ENCODE measurements around the gene CEP112.
"Not testable (repeated sequence)": the region's sequence is repeated elsewhere in the genome, so short reads cannot be mapped to it uniquely, and the experiment has no call there.

The CEP112 gene

GRCh38 chr17:65885541-65886312, 306.2 kb downstream of the CEP112 start:
- no peak for DNase-seq (ENCODE audit: low spot score)

- no peak for DNase-seq (ENCODE audit: low spot score)
Observed at GRCh38 chr17:65876985-65877384, 314.9 kb downstream of the CEP112 start.

- no peak for DNase-seq (ENCODE audit: low spot score)
Observed at GRCh38 chr17:65868881-65869280, 323.1 kb downstream of the CEP112 start.

DNA sequence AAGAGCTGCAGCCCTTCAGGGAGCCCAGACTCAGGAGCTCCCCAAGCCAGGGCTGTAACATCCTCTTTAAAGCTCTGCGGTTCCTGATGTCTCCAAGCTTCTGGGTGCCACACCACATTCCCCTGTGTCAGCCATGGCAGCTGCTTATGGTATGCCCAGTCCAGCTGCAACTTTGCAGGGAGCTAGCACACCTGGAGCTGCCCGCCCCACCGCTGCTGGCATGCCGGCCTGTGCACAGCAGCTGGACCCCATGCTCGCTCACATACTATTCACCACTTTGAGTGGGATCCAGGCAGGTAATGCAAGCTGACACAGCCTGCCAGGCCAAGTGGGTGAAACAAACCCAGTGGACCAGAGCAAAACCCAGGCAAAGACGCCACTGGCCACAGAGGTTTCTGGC, 324.9 kb downstream of the CEP112 start:
- no peak for DNase-seq (ENCODE audit: low spot score)

GRCh38 chr17:65865715-65866425, 326.1 kb downstream of the CEP112 start:
- DNase-seq (ENCODE audit: low spot score), result no peak

GRCh38 chr17:65864394-65864793, 327.5 kb downstream of the CEP112 start:
- DNase-seq (ENCODE audit: low spot score), result no peak

DNA sequence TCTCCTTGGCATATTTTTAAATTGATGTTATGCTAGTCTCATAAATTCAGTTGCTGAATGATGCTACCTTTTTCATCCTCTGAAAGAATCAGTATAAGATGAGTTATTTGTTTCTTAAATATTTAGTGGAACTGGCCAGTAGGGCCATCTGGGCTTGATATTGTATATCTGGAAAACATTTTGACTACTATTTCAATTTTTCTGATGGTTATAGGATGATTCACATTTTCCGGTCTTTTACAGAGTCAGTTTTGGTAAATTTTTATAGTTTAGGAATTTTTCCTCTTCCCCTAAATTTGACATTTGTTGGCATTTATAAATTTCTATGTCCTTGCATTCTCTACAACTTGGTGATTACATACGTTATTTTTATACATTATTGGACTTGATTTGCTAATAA, 334.2 kb downstream of the CEP112 start:
- DNase-seq (ENCODE audit: low spot score), result no peak

- no peak for DNase-seq (ENCODE audit: low spot score)
Observed at GRCh38 chr17:65856865-65857264, 335.1 kb downstream of the CEP112 start.

DNA sequence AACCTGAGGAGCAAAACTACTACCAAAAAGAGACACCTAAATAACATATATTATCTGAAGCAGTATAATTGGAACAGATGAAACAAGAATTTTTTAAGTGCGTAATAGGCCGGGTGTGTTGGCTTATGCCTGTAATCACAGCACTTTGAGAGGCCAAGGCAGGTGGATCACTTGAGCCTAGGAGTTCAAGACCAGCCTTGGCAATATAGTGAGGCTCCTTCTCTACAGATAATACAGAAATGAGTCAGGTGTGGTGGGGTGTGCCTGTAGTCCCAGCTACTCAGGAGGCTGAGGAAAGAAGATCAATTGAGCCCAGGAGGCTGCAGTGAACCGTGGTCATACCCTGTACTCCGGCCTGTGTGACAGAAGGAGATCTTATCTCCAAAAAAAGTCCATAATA, 336.3 kb downstream of the CEP112 start:
- no peak for DNase-seq (ENCODE audit: low spot score)

- no peak for DNase-seq (ENCODE audit: low spot score)
Observed at GRCh38 chr17:65855245-65855644, 336.7 kb downstream of the CEP112 start.

DNA sequence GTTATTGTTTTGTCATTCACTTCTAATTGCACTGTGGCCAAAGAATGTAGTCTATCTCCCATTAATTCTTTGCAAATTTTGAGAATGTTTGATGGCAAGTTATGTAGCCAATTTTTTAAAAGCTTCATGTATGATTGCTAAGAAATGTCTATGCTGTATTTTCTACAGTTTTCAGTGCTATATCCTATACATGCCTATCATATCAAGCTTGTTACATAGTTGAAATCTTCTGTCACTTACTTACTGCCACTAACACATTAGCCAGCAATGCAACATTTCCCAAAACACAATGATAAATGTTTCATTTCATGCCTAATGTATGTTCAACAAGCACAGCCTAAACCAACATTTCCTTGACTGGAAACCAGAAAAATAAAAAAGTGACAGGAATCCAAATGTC, 338.1 kb downstream of the CEP112 start:
- DNase-seq (ENCODE audit: low spot score), result no peak

- DNase-seq (ENCODE audit: low spot score), result no peak
Observed at GRCh38 chr17:65852911-65853310, 339.0 kb downstream of the CEP112 start.

GRCh38 chr17:65851965-65852736, 339.8 kb downstream of the CEP112 start:
- no peak for DNase-seq (ENCODE audit: low spot score)

GRCh38 chr17:65850486-65850885, 341.4 kb downstream of the CEP112 start:
- DNase-seq (ENCODE audit: low spot score), result no peak

- DNase-seq (ENCODE audit: low spot score), result no peak
Observed at GRCh38 chr17:65848751-65849150, 343.2 kb downstream of the CEP112 start.

GRCh38 chr17:65841089-65841488, 350.8 kb downstream of the CEP112 start:
- DNase-seq (ENCODE audit: low spot score), result no peak

- not testable (repeated sequence) for DNase-seq (ENCODE audit: low spot score)
Observed at GRCh38 chr17:65837232-65837631, 354.7 kb downstream of the CEP112 start.

- DNase-seq (ENCODE audit: low spot score), result no peak
Observed at GRCh38 chr17:65833214-65833613, 358.7 kb downstream of the CEP112 start.

GRCh38 chr17:65830356-65830755, 361.6 kb downstream of the CEP112 start:
- DNase-seq (ENCODE audit: low spot score), result no peak

- DNase-seq (ENCODE audit: low spot score), result not testable (repeated sequence)
Observed at GRCh38 chr17:65826577-65826976, 365.4 kb downstream of the CEP112 start.

GRCh38 chr17:65824901-65825300, 367.0 kb downstream of the CEP112 start:
- DNase-seq (ENCODE audit: low spot score), result no peak

GRCh38 chr17:65823713-65824112, 368.2 kb downstream of the CEP112 start:
- no peak for DNase-seq (ENCODE audit: low spot score)

- DNase-seq (ENCODE audit: low spot score), result no peak
Observed at GRCh38 chr17:65820811-65821210, 371.1 kb downstream of the CEP112 start.

All from CD4-positive, alpha-beta T cell treated with Interleukin-2 at 100 ng/mL for 4 hours (primary cell).